ENCODE data around the gene TRAPPC3L.
A peak's percentile ranks its signal among the peaks of the same experiment; 100 is the strongest.
"Not testable (repeated sequence)": the region's sequence is repeated elsewhere in the genome, so short reads cannot be mapped to it uniquely, and the experiment has no call there.

Gene TRAPPC3L

DNA sequence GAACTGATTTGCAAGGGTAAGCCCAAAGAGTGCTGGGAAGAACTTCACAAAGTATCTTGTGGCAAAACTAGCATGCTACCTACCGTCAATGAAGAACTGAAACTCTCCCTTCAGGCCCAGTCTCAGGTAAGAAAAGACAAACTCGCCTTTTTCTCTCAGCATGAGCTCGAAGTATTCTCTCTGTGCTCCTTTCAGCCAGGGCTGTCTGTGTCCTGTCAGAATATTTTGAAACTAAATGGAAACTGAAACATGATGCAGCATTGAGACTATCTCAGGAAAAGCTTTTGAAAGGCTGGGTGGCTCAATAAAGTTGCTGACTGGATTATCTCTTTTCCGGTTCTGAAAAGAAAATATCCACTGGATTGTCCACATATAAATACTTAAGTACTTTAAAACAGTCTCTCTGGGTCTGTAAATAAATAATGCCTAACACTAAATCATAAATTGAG, 33.3 kb downstream of the TRAPPC3L start:
- DNase-seq = no peak

DNA sequence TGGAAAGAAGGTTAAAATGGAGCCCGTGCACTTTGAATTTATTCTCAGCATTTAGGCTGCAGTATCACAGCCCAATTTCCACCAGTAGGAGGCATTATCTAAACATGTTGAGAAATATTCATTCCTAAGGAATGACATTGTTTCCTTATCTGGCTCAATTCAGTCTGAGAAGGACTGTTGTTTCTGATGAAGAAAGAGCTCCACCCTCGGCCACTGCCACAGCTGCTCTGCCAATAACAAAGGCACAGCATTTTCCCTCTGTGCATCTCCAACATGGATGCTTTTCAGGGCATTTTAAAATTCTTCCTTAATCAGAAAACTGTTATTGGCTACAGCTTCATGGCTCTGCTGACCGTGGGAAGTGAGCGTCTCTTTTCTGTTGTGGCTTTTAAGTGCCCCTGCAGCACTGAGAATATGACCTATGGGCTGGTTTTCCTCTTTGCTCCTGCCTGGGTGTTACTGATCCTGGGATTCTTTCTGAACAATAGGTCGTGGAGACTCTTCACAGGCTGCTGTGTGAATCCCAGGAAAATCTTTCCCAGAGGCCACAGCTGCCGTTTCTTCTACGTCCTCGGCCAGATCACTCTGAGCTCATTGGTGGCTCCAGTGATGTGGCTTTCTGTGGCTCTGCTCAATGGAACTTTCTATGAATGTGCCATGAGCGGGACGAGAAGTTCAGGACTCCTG, 33.9 kb downstream of the TRAPPC3L start, which contains the start of gene CALHM5:
CALHM5 (plus strand) TSS at position 216 of the 687 bp plus-strand sequence; CDS start at position 274, 58 bp downstream.
- DNase-seq = no peak

- DNase-seq = no peak
Measured at GRCh38 chr6:116508527-116508926, 37.0 kb downstream of the TRAPPC3L start.

- no peak for DNase-seq
Measured at GRCh38 chr6:116507324-116507723, 38.2 kb downstream of the TRAPPC3L start.

DNA sequence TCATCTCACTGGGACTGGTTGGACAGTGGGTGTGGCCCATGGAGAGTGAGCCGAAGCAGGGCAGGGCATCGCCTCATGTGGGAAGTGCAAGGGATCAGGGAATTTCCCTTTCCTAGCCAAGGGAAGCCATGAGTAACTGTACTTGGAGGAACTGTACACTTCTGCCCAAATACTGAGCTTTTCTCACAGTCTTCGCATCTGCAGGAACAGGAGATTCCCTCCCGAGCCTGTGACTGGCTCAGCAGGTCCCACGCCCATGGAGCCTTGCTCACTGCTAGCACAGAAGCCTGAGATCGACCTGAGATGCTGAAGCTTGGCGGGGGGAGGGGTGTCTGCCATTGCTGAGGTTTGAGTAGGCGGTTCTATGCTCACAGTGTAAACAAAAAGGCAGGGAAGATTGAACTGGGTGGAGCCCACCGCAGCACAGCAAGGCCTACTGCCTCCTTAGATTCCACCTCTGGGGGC, 44.5 kb downstream of the TRAPPC3L start:
- no peak for DNase-seq

GRCh38 chr6:116497113-116497676, 48.3 kb downstream of the TRAPPC3L start:
- DNase-seq = no peak

DNA sequence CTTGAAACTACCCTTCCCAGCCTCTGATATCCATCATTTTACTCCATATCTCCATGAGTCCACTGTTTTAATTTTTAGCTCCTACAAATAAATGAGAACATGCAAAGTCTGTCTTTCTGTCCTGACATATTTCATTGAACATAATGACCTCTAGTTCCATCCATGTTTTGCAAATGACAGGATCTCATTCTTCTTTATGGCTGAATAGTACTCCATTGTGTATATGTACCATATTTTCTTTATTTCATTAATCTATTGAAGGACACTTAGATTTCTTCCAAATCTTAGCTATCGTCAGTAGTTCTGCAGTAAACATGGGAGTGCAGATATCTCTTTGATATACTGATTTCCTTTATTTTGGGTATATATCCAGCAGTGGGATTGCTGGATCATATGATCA, 50.3 kb downstream of the TRAPPC3L start:
- not testable (repeated sequence) for DNase-seq

- no peak for DNase-seq
Measured at GRCh38 chr6:116492331-116493067, 53.0 kb downstream of the TRAPPC3L start.

- DNase-seq = no peak
Measured at GRCh38 chr6:116491610-116492330, 53.7 kb downstream of the TRAPPC3L start.

GRCh38 chr6:116485559-116486184, 59.8 kb downstream of the TRAPPC3L start:
- peak; percentile 14 for DNase-seq

- DNase-seq = peak; percentile 21
Measured at GRCh38 chr6:116483616-116484015, 61.9 kb downstream of the TRAPPC3L start.

GRCh38 chr6:116482780-116483179, 62.7 kb downstream of the TRAPPC3L start:
- no peak for DNase-seq

GRCh38 chr6:116476002-116476678, 69.3 kb downstream of the TRAPPC3L start:
- no peak for DNase-seq

DNA sequence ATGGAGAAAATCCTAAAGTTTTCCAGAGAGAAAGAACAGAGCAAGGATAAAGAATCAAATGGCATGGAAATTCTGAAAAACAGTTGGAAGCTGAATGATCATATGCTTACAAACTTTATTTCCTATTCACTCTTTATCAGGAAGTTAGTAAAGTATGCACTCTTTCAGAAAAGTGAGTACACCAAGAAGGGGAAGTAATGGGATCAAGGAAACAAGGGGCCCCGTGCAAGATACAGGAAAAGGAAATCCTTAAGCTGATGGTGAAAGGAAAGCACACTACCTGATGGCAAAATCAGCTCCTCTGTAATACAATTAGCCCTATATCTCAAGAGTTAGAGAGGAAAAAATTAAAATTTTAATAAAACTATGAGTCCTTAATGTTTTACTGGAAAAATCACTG, 70.3 kb downstream of the TRAPPC3L start:
- no peak for DNase-seq

- DNase-seq = no peak
Measured at GRCh38 chr6:116472706-116473105, 72.8 kb downstream of the TRAPPC3L start.

- DNase-seq = no peak
Measured at GRCh38 chr6:116471531-116471930, 74.0 kb downstream of the TRAPPC3L start.

- no peak for DNase-seq
Measured at GRCh38 chr6:116468293-116468692, 77.2 kb downstream of the TRAPPC3L start.

GRCh38 chr6:116467514-116467913, 78.0 kb downstream of the TRAPPC3L start:
- DNase-seq = no peak

DNA sequence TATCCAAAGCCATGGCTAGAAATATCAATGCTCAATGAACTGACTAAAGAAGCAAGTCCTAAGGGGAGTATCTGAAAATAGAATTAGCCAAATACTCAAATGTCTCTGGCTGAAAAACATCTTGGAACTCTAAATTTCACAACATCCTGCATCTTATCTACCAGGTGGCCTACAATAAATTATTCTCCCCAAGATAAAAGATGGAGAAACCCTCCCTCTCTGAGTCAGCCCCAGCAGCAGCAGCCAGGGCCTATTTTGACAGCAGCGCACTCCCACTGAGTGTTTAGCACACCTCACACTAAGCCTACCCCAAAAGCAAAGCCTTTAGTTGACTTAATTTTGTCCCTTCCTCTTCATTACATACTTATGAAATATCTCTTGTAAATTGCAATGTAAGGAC, 78.4 kb downstream of the TRAPPC3L start:
- no peak for DNase-seq

- DNase-seq = no peak
Measured at GRCh38 chr6:116465246-116465645, 80.2 kb downstream of the TRAPPC3L start.

DNA sequence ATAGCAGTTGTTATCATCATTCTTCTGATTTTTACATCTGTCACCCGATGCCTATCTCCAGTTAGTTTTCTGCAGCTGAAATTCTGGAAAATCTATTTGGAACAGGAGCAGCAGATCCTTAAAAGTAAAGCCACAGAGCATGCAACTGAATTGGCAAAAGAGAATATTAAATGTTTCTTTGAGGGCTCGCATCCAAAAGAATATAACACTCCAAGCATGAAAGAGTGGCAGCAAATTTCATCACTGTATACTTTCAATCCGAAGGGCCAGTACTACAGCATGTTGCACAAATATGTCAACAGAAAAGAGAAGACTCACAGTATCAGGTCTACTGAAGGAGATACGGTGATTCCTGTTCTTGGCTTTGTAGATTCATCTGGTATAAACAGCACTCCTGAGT, 82.2 kb downstream of the TRAPPC3L start:
- no peak for DNase-seq
